Stimulated activated CD4-positive, alpha-beta T cell treated with anti-CD3 and anti-CD28 coated beads, Interleukin-12 subunit alpha, Interleukin-12 subunit beta, amount 100 ng/mL, for 48 hours (primary cell): ENCODE results near the gene MPZ.
"Not testable (repeated sequence)": the region's sequence is repeated elsewhere in the genome, so short reads cannot be mapped to it uniquely, and the experiment has no call there.

Experiments
- DNase-seq, 3 donors: peaks; one replicate each; pipeline ENCODE4 v3.0.0-alpha.2; 2020; ENCODE audit warnings: low read depth in 2 of 3, low spot score in 1 of 3

MPZ gene

GRCh38 chr1:161309868-161310267 is at the start of gene MPZ:
Gene MPZ (minus strand): TSS chr1:161309968. CDS start chr1:161309905, 63 bp downstream.
- no peak for DNase-seq

- no peak for DNase-seq
These were observed 49.5 kb upstream of the MPZ start for GRCh38 chr1:161359291-161359690.

GRCh38 chr1:161357073-161357472 is 47.3 kb upstream of the MPZ start:
- DNase-seq: no peak

DNA sequence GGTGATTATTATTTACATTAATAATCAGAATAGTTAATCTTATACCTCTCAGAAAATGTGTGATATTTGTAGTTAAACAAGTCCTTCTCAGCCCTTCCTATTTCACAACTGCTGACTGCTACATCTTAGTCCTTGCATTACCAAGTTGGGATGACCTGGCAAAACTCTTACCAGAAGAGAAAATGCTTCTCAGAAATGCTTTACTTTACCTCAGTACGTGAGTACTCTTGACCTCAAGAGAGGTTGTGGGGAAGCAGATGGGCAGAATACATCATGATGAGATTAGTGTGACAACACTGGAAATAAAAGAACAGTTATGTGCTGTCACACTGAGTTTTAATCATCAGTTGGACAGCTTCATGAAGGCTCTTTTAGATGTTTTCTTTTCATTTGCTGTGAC is 41.7 kb upstream of the MPZ start:
- no peak for DNase-seq

DNA sequence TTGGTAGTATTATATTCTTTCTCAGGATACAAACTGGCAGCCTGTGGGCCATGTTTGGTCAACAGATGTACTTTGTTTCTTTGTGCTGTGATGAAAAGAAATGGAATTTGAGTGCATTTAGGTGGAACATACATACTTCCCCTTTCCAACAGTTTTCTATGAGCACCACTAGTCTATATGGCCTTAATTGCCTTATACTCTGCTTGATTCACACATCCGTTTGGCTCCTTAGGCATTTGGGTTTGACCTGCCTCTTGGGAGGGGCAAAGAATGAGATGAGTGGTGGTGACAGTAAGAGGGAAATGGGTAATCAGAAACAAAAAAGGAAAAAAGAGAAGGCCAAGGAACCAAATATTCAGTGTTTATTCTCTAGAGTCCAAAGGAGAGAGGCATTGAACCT is 40.9 kb upstream of the MPZ start:
- no peak for DNase-seq

GRCh38 chr1:161342821-161343220 is 33.1 kb upstream of the MPZ start:
- DNase-seq: no peak

GRCh38 chr1:161342177-161342576 is 32.4 kb upstream of the MPZ start:
- DNase-seq: no peak

GRCh38 chr1:161335796-161336195 is 26.0 kb upstream of the MPZ start:
- no peak for DNase-seq

DNA sequence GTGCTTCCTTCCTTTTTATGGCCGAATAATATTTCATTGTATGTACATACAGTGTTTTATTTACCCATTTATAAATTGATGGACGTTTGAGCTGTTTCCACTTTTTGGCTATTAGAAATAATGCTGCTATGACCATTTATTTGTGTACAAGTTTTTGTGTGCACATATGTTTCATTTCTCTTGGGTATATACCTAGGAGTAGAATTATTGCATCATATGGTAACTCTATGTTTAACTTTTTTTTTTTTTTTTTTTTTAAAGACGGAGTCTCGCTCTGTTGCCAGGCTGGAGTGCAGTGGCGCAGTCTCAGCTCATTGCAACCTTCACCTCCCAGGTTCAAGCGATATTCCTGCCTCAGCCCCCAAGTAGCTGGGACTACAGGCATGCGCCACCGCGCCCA is 23.4 kb upstream of the MPZ start:
- no peak for DNase-seq

- DNase-seq: no peak
These were observed 20.6 kb upstream of the MPZ start for GRCh38 chr1:161330346-161330745.

GRCh38 chr1:161324020-161324419 is 14.3 kb upstream of the MPZ start:
- no peak for DNase-seq

DNA sequence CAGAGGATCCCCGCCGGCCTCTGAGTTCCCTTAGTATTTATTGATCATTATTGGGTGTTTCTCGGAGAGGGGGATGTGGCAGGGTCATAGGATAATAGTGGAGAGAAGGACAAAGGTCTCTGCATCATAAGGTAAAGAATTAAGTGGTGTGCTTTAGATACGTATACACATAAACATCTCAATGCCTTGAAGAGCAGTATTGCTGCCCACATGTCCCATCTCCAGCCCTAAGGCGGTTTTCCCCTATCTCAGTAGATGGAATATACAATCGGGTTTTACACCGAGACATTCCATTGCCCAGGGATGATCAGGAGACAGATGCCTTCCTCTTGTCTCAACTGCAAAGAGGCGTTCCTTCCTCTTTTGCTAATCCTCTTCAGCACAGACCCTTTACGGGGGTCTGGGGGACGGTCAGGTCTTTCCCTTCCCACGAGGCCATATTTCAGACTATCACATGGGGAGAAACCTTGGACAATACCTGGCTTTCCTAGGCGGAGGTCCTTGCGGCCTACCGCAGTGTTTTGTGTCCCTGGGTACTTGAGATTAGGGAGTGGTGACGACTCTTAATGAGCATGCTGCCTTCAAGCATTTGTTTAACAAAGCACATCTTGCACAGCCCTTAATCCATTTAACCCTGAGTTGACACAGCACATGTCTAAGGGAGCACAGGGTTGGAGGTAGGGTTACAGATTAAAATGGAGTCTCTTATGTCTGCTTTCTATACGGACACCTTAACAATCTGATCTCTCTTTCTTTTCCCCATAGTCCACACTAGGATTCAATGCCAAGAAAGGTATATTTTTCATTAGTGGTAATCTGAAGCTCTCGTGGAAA is 6.3 kb upstream of the MPZ start:
- DNase-seq: not testable (repeated sequence)

GRCh38 chr1:161314201-161314981 is 4.6 kb upstream of the MPZ start, which contains the start of gene SDHC:
Gene SDHC (plus strand): TSS chr1:161314381. CDS start chr1:161314406, 25 bp downstream.
- peak; percentile 76 to 81 (median 79) for DNase-seq

GRCh38 chr1:161313554-161314200 is 3.9 kb upstream of the MPZ start:
- no peak for DNase-seq

DNA sequence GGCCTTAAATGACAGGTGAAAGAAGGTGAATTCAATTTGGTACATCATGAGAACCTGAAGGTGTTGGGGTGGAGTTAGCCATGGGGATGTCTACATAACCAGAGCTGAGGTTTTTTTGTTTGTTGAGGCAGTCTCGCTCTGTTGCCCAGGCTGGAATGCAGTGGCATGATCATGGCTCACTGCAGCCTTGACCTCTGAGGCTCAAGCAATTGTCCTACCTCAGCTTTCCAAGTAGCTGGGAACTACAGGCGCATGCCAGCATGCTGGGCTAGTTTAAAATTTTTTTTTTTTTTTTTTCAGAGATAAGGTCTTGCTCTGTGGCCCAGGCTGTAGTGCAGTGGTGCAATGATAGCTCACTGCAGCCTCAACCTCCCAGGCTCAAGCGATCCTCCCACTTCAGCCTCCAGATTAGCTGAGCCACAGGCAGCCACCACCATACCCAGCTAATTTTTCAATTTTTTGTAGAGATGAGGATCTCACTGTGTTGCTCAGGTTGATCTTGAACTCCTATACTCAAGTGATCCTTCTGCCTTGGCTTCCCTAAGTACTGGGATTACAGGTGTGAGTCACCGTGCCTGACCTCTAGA is 1.9 kb upstream of the MPZ start:
- no peak for DNase-seq

- DNase-seq: no peak
These were observed 1.7 kb downstream of the MPZ start for GRCh38 chr1:161307892-161308638.

- no peak for DNase-seq
These were observed 2.5 kb downstream of the MPZ start for GRCh38 chr1:161307230-161307768.

DNA sequence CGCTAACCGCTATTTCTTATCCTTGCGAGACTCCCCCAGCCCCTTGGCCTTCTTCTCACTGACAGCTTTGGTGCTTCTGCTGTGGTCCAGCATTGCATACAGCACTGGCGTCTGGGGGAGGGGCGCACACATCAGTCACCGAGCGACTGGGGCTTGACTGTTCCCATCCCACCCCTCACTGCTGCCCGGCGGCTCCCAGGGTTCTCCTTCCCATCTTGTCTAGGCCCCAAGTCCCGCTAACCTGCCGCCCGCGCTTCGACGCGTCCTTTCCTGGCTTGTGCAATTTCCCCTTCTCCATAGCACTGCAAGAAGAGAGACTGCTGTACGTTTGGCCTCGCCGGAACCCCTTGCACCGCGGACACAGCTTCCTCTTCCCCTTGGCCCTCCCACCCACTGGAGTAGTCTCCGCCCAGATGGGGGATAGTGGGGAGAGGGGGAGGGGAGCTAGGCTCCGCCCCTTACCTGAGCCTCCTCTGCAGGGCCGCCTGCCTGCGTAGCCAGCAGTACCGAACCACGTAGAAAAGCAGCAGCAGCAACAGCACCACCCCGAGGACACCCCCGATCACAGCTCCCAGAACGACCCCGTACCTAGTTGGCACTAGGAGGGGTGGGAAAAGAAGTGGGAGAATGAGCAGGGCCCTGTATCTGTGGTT is 3.8 kb downstream of the MPZ start:
- peak; percentile 67 to 84 (median 78) for DNase-seq

- DNase-seq: no peak
These were observed 4.6 kb downstream of the MPZ start for GRCh38 chr1:161304927-161305866.
